WTC11 (cell line): ENCODE data around the gene RAPGEF1. TPM values are rescaled to one million over a fixed set of nuclear protein-coding genes. Genes with fewer than 3 reads are reported as not detected.

ENCODE experiments used
- ATAC-seq: fragments of 200-7000 bp; cut with Tn5 transposase; 2 replicates; pipeline ENCODE4 v1.10.0; 2021; ENCODE audit warnings: mild to moderate bottlenecking, moderate library complexity
- CTCF ChIA-PET: fragments of 300-600 bp; sonication (Branson Sonifier 250); formaldehyde crosslinking; loops from one replicate; lab custom pipeline; 2021; ENCODE audit warnings: antibody characterized with exemption; lab: Charles Lee
- POLR2A ChIA-PET: fragments of 350-600 bp; sonication (Branson Sonifier 250); formaldehyde crosslinking; loops from one replicate; lab custom pipeline; 2021; ENCODE audit warnings: antibody characterized with exemption; lab: Charles Lee
- DNase-seq: peaks from one replicate; pipeline ENCODE4 v3.0.0; 2021; ENCODE audit warnings: low spot score
- H3K27ac Mint-ChIP-seq: 2 replicates; pipeline ENCODE4 v1.8.0; 2021; ENCODE audit warnings: mixed read lengths
- H3K27me3 Mint-ChIP-seq: 2 replicates; pipeline ENCODE4 v1.8.0; 2021; ENCODE audit warnings: low read depth, mild to moderate bottlenecking, moderate library complexity, mixed read lengths
- H3K36me3 Mint-ChIP-seq: 2 replicates; pipeline ENCODE4 v1.8.0; 2021; ENCODE audit warnings: mixed read lengths
- H3K4me1 Mint-ChIP-seq: 2 replicates; pipeline ENCODE4 v1.8.0; 2022; ENCODE audit warnings: mixed read lengths
- H3K4me3 Mint-ChIP-seq: 2 replicates; pipeline ENCODE4 v1.8.0; 2021; ENCODE audit warnings: mild to moderate bottlenecking, moderate library complexity, mixed read lengths
- H3K9me3 Mint-ChIP-seq: 2 replicates; pipeline ENCODE4 v1.8.0; 2021; ENCODE audit warnings: mixed read lengths
- CBFB ChIP-seq: sonication (generic); formaldehyde crosslinking; IDR thresholded peaks from 2 replicates; pipeline ENCODE4 v1.8.1; 2022; ENCODE audit warnings: mild to moderate bottlenecking, low read depth, missing genetic modification reagents
- CREB1 ChIP-seq: sonication (generic); formaldehyde crosslinking; IDR thresholded peaks from 2 replicates; pipeline ENCODE4 v1.8.0; 2023; ENCODE audit warnings: mild to moderate bottlenecking, missing genetic modification reagents
- ETV6 ChIP-seq: sonication (generic); formaldehyde crosslinking; IDR thresholded peaks from 2 replicates; pipeline ENCODE4 v1.8.1; 2022; ENCODE audit warnings: mild to moderate bottlenecking, missing genetic modification reagents
- FOXJ3 ChIP-seq: sonication (generic); formaldehyde crosslinking; IDR thresholded peaks from 2 replicates; pipeline ENCODE4 v1.9.0; 2021; ENCODE audit warnings: missing genetic modification reagents, mild to moderate bottlenecking, borderline replicate concordance
- HMGA2 ChIP-seq: fragments of 250-450 bp; sonication (Bioruptor Pico); IDR thresholded peaks from 2 replicates; pipeline ENCODE4 v1.4.0; 2021; ENCODE audit warnings: mild to moderate bottlenecking, moderate library complexity
- JUN ChIP-seq: sonication (generic); formaldehyde crosslinking; IDR thresholded peaks from 2 replicates; pipeline ENCODE4 v1.8.0; 2023; ENCODE audit warnings: mild to moderate bottlenecking, missing genetic modification reagents
- NR1H2 ChIP-seq: sonication (generic); formaldehyde crosslinking; IDR thresholded peaks from 2 replicates; pipeline ENCODE4 v1.9.0; 2021; ENCODE audit warnings: mild to moderate bottlenecking, moderate library complexity, missing genetic modification reagents
- NR2C2 ChIP-seq: sonication (generic); formaldehyde crosslinking; IDR thresholded peaks from 2 replicates; pipeline ENCODE4 v1.8.0; 2022; ENCODE audit warnings: mild to moderate bottlenecking, missing genetic modification reagents
- SOX15 ChIP-seq: fragments of 250-450 bp; sonication (Bioruptor Pico); IDR thresholded peaks from 2 replicates; pipeline ENCODE4 v1.9.0; 2021; ENCODE audit warnings: mild to moderate bottlenecking
- TEAD1 ChIP-seq: sonication (generic); formaldehyde crosslinking; IDR thresholded peaks from 2 replicates; pipeline ENCODE4 v1.8.0; 2022; ENCODE audit warnings: mild to moderate bottlenecking, missing genetic modification reagents
- ZBTB21 ChIP-seq: sonication (generic); formaldehyde crosslinking; IDR thresholded peaks from 2 replicates; pipeline ENCODE4 v1.8.1; 2023; ENCODE audit warnings: mild to moderate bottlenecking, missing genetic modification reagents, borderline replicate concordance
- ZNF263 ChIP-seq: sonication (generic); formaldehyde crosslinking; IDR thresholded peaks from 2 replicates; pipeline ENCODE4 v1.8.1; 2022; ENCODE audit warnings: low read depth, mild to moderate bottlenecking, moderate library complexity, missing genetic modification reagents
- total RNA-seq: library from RNA; stranded (reverse); gene quantifications from 3 replicates; pipeline ENCODE4 v1.2.3, GENCODE V29; 2021
- TF ChIP-seq, protein P1 (sequence below): sonication (generic); formaldehyde crosslinking; conservative IDR thresholded peaks from 2 replicates; pipeline ENCODE4 v1.8.1; 2023; ENCODE audit warnings: mild to moderate bottlenecking, low read depth, missing genetic modification reagents, moderate library complexity
- TF ChIP-seq, protein P2 (sequence below): sonication (generic); formaldehyde crosslinking; IDR thresholded peaks from 2 replicates; pipeline ENCODE4 v1.8.1; 2022; ENCODE audit warnings: low read depth, missing genetic modification reagents, borderline replicate concordance
- TF ChIP-seq, protein P3 (sequence below): sonication (generic); formaldehyde crosslinking; IDR thresholded peaks from 2 replicates; pipeline ENCODE4 v1.8.0; 2022; ENCODE audit warnings: mild to moderate bottlenecking, missing genetic modification reagents
- TF ChIP-seq, protein P4 (sequence below): sonication (generic); formaldehyde crosslinking; IDR thresholded peaks from 2 replicates; pipeline ENCODE4 v1.8.0; 2022; ENCODE audit warnings: mild to moderate bottlenecking, missing genetic modification reagents
- TF ChIP-seq, protein P5 (sequence below): sonication (generic); formaldehyde crosslinking; IDR thresholded peaks from 2 replicates; pipeline ENCODE4 v1.8.1; 2023; ENCODE audit warnings: mild to moderate bottlenecking, missing genetic modification reagents
- TF ChIP-seq, protein P6 (sequence below): fragments of 250-450 bp; sonication (Bioruptor Pico); conservative IDR thresholded peaks from 2 replicates; pipeline ENCODE4 v1.9.0; 2021; ENCODE audit warnings: mild to moderate bottlenecking
- TF ChIP-seq, protein P7 (sequence below): sonication (generic); formaldehyde crosslinking; IDR thresholded peaks from 2 replicates; pipeline ENCODE4 v1.8.1; 2022; ENCODE audit warnings: missing genetic modification reagents, borderline replicate concordance
- TF ChIP-seq, protein P8 (sequence below): sonication (generic); formaldehyde crosslinking; conservative IDR thresholded peaks from 2 replicates; pipeline ENCODE4 v1.8.1; 2022; ENCODE audit warnings: mild to moderate bottlenecking, missing genetic modification reagents

Gene RAPGEF1
- total RNA-seq, 1 experiment from 2014 or later: 66.2 TPM

DNA sequence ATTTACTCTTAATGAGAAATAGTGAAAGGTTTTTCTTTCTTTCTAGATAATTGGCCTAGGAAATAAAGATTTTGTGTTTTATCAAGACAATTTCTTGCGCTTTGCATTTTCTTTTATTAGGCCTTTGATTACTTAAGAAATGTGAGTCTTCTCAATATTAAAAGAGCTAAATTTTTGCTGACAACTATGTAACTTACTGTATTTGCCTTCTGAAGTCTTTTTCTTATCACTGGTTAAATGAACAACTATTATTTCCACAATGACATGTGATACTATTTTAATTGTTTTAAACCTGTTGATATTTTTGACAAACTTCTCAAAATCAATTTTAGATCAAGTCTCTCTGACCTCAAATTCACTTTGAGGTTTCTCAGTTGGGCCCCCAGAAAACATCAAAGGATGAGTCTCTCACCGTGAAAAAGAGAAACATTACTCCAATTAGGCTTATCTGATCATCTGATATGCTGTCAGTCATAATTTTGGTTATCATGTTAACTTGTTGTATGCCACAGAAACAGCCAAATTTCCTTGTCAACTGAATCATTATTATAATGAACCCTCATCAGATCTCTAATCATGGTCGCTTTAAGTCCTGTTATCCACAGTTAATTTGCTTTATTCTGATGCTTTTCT is 48.8 kb downstream of the RAPGEF1 start:
- peaks cover 66% of the 10 kb centered on the region for H3K4me1 Mint-ChIP-seq
- H3K27me3 Mint-ChIP-seq: no peaks in the 10 kb centered on the region
- DNase-seq (no peak), ATAC-seq (no peak)
- peaks cover 7% of the 10 kb centered on the region for H3K9me3 Mint-ChIP-seq
- ChIA-PET POLR2A (no interaction called here), CTCF (no interaction called here)
- TF ChIP-seq, protein P1, sequence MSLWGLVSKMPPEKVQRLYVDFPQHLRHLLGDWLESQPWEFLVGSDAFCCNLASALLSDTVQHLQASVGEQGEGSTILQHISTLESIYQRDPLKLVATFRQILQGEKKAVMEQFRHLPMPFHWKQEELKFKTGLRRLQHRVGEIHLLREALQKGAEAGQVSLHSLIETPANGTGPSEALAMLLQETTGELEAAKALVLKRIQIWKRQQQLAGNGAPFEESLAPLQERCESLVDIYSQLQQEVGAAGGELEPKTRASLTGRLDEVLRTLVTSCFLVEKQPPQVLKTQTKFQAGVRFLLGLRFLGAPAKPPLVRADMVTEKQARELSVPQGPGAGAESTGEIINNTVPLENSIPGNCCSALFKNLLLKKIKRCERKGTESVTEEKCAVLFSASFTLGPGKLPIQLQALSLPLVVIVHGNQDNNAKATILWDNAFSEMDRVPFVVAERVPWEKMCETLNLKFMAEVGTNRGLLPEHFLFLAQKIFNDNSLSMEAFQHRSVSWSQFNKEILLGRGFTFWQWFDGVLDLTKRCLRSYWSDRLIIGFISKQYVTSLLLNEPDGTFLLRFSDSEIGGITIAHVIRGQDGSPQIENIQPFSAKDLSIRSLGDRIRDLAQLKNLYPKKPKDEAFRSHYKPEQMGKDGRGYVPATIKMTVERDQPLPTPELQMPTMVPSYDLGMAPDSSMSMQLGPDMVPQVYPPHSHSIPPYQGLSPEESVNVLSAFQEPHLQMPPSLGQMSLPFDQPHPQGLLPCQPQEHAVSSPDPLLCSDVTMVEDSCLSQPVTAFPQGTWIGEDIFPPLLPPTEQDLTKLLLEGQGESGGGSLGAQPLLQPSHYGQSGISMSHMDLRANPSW (CRISPR knock-in tag): no peak
- no peak for TF ChIP-seq CBFB (CRISPR knock-in tag)
- TF ChIP-seq, protein P2, sequence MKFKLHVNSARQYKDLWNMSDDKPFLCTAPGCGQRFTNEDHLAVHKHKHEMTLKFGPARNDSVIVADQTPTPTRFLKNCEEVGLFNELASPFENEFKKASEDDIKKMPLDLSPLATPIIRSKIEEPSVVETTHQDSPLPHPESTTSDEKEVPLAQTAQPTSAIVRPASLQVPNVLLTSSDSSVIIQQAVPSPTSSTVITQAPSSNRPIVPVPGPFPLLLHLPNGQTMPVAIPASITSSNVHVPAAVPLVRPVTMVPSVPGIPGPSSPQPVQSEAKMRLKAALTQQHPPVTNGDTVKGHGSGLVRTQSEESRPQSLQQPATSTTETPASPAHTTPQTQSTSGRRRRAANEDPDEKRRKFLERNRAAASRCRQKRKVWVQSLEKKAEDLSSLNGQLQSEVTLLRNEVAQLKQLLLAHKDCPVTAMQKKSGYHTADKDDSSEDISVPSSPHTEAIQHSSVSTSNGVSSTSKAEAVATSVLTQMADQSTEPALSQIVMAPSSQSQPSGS (CRISPR knock-in tag): no peak
- TF ChIP-seq, protein P3, sequence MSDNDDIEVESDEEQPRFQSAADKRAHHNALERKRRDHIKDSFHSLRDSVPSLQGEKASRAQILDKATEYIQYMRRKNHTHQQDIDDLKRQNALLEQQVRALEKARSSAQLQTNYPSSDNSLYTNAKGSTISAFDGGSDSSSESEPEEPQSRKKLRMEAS (CRISPR knock-in tag): no peak
- TF ChIP-seq CREB1 (CRISPR knock-in tag): no peak
- TF ChIP-seq FOXJ3 (CRISPR knock-in tag): no peak
- no peak for TF ChIP-seq TEAD1
- TF ChIP-seq, protein P4, sequence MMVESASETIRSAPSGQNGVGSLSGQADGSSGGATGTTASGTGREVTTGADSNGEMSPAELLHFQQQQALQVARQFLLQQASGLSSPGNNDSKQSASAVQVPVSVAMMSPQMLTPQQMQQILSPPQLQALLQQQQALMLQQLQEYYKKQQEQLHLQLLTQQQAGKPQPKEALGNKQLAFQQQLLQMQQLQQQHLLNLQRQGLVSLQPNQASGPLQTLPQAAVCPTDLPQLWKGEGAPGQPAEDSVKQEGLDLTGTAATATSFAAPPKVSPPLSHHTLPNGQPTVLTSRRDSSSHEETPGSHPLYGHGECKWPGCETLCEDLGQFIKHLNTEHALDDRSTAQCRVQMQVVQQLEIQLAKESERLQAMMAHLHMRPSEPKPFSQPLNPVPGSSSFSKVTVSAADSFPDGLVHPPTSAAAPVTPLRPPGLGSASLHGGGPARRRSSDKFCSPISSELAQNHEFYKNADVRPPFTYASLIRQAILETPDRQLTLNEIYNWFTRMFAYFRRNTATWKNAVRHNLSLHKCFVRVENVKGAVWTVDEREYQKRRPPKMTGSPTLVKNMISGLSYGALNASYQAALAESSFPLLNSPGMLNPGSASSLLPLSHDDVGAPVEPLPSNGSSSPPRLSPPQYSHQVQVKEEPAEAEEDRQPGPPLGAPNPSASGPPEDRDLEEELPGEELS (CRISPR knock-in tag): no peak
- TF ChIP-seq, protein P5, sequence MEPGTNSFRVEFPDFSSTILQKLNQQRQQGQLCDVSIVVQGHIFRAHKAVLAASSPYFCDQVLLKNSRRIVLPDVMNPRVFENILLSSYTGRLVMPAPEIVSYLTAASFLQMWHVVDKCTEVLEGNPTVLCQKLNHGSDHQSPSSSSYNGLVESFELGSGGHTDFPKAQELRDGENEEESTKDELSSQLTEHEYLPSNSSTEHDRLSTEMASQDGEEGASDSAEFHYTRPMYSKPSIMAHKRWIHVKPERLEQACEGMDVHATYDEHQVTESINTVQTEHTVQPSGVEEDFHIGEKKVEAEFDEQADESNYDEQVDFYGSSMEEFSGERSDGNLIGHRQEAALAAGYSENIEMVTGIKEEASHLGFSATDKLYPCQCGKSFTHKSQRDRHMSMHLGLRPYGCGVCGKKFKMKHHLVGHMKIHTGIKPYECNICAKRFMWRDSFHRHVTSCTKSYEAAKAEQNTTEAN (CRISPR knock-in tag): no peak
- H3K27ac Mint-ChIP-seq: no peak overlapping the region
- H3K4me3 Mint-ChIP-seq: no peak overlapping the region
- H3K36me3 Mint-ChIP-seq: peaks cover 15% of the 10 kb centered on the region

DNA sequence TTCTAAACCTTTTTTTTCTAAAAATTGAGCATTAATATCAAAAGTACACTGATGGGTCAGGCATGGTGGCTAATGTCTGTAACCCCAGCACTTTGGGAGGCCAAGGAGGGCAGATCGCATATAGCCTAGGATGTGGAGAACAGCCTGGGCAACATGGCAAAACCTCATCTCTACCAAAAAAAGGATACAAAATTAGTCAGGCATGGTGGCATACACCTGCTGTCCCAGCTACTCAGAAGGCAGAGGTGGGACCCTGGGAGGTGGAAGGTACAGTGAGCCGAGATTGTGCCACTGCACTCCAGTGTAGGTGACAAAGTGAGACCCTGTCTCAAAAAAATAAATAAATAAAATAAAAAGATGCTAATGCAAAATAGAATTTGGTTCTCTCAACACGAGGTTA is 49.4 kb downstream of the RAPGEF1 start:
- Mint-ChIP-seq H3K4me1 (peaks cover 62% of the 10 kb centered on the region), H3K36me3 (peaks cover 21% of the 10 kb centered on the region), H3K27me3 (no peaks in the 10 kb centered on the region), H3K9me3 (peaks cover 13% of the 10 kb centered on the region), H3K4me3 (no peak overlapping the region), H3K27ac (no peak overlapping the region)
- ChIA-PET CTCF (no interaction called here), POLR2A (no interaction called here)
- no peak for ATAC-seq
- TF ChIP-seq NR2C2 (CRISPR knock-in tag) (no peak), SOX15 (CRISPR knock-in tag) (no peak), ETV6 (no peak)
- no peak for DNase-seq

DNA sequence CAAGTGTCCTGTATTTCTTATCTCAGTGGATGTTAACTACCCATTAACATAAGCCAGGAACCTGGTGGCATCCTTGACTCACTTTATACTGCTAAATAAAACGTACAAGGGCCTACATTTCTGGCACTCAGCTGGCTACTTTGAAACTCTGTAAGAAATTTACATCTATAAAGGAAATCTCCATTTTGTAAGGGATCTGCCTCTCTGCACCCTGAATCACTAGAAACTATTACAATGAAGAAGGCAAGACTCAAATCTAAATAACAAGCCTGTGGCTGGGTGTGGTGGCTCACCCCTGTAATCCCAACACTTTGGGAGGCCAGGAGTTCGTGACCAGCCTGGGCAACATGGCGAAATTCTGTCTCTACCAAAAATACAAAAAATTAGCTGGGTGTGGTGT is 51.5 kb downstream of the RAPGEF1 start:
- ChIA-PET CTCF (no interaction called here), POLR2A (no interaction called here)
- ATAC-seq: no peak
- Mint-ChIP-seq H3K36me3 (peaks cover 33% of the 10 kb centered on the region), H3K4me1 (peaks cover 60% of the 10 kb centered on the region), H3K9me3 (peaks cover 24% of the 10 kb centered on the region), H3K4me3 (no peak overlapping the region), H3K27ac (no peak overlapping the region), H3K27me3 (no peaks in the 10 kb centered on the region)
- TF ChIP-seq HMGA2 (CRISPR knock-in tag) (no peak), JUN (CRISPR knock-in tag) (no peak), NR1H2 (CRISPR knock-in tag) (no peak), CREB1 (CRISPR knock-in tag) (no peak), ZNF263 (no peak), ZBTB21 (CRISPR knock-in tag) (no peak)
- TF ChIP-seq, protein P6, sequence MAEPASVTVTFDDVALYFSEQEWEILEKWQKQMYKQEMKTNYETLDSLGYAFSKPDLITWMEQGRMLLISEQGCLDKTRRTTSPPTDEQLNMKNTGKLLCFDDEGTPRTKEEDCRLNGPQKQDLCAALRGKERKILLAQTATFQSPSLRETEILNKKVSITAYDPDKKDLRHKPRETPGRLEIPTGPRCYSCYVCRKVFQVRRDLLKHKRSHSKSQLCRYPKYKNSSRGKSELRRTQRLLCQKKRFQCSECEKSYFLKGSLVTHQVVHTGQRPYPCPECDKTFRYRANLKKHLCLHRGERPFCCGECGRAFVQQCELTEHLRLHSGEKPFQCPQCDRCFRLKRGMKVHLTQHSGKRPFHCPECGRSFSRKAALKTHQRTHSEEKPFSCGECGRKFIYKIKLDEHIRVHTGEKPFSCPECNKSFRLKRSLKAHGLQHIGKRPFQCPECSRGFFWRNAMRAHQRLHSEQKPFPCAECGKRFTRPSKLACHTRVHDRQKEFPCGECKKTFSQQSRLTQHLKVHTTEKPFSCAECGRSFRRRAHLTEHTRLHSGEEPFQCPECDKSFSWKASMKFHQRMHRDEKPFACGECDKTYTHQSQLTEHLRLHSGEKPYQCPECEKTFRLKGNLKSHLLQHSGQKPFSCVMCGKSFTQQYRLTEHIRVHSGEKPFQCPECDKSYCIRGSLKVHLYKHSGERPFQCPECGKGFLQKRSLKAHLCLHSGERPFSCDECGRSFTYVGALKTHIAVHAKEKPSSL (CRISPR knock-in tag): no peak
- TF ChIP-seq, protein P7, sequence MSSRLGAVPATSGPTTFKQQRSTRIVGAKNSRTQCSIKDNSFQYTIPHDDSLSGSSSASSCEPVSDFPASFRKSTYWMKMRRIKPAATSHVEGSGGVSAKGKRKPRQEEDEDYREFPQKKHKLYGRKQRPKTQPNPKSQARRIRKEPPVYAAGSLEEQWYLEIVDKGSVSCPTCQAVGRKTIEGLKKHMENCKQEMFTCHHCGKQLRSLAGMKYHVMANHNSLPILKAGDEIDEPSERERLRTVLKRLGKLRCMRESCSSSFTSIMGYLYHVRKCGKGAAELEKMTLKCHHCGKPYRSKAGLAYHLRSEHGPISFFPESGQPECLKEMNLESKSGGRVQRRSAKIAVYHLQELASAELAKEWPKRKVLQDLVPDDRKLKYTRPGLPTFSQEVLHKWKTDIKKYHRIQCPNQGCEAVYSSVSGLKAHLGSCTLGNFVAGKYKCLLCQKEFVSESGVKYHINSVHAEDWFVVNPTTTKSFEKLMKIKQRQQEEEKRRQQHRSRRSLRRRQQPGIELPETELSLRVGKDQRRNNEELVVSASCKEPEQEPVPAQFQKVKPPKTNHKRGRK (CRISPR knock-in tag): no peak
- TF ChIP-seq, protein P8, sequence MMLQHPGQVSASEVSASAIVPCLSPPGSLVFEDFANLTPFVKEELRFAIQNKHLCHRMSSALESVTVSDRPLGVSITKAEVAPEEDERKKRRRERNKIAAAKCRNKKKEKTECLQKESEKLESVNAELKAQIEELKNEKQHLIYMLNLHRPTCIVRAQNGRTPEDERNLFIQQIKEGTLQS (CRISPR knock-in tag): no peak
- DNase-seq: no peak
